Ovary (tissue), 9 donors: Measurements from ENCODE around the gene EXD3. TPM values are rescaled to one million over a fixed set of nuclear protein-coding genes. Genes with fewer than 3 reads are reported as not detected.

Experiments
- DNase-seq, 5 donors: peaks; one replicate each; pipeline ENCODE4 v3.0.0-alpha.2; 2019 to 2020
- H3K27ac ChIP-seq, 2 donors: fragments of 200-600 bp; one replicate each; pipeline versions ENCODE4 v1.5.1 to v1.8.0; 2019 to 2022
- H3K27me3 ChIP-seq: fragments of 200-600 bp; one replicate; pipeline ENCODE4 v1.8.0; 2022
- H3K36me3 ChIP-seq: fragments of 200-600 bp; sonication (generic); one replicate; pipeline ENCODE4 v1.5.1; 2019
- H3K4me1 ChIP-seq: one replicate; pipeline ENCODE4 v1.8.1; 2013; ENCODE audit warnings: mild to moderate bottlenecking, moderate library complexity; ENCODE audit not compliant: insufficient read depth
- H3K4me3 ChIP-seq: fragments of 200-600 bp; sonication (generic); one replicate; pipeline ENCODE4 v1.5.1; 2017
- H3K9me3 ChIP-seq, 2 donors: fragments of 200-600 bp in 1 of 2; sonication (generic) in 1 of 2; one replicate each; pipeline versions ENCODE4 v1.5.1 to v1.8.1; 2013 to 2019; ENCODE audit warnings: mild to moderate bottlenecking in 1 of 2, moderate library complexity in 1 of 2
- CTCF ChIP-seq, 3 donors: fragments of 450-650 bp in 2 of 3; fragments of 200-600 bp in 1 of 3; IDR thresholded peaks; one replicate each; pipeline versions ENCODE4 v1.5.1 to v1.8.0; 2016 to 2022; ENCODE audit warnings: antibody characterized with exemption in 3 of 3, mild to moderate bottlenecking in 1 of 3
- EP300 ChIP-seq: sonication (generic); formaldehyde crosslinking; IDR thresholded peaks from one replicate; pipeline ENCODE4 v1.6.1; 2017; ENCODE audit warnings: antibody characterized with exemption
- POLR2A ChIP-seq: fragments of 450-650 bp; IDR thresholded peaks from one replicate; pipeline ENCODE4 v1.6.1; 2017; ENCODE audit warnings: antibody characterized with exemption, mild to moderate bottlenecking, moderate library complexity
- WGBS, 3 donors: extraction: QIAGEN DNeasy Blood & Tissue Kit in 1 of 3; methylation state at CpG; one replicate each; pipeline versions ENCODE4 v1.1.5 to v1.1.7; 2013 to 2017; 5-methylcytosine and 5-hydroxymethylcytosine counted together
- intact Hi-C, 4 donors: fragments of 100-400 bp; cut with DNase I; formaldehyde crosslinking; loops; one replicate each; pipeline versions ENCODE4 v1.11.0 to v1.15.1; 2022 to 2023
- polyA plus RNA-seq, 2 donors: library from polyadenylated mRNA; stranded (reverse); fragments of 200-250 nt in 1 of 2; fragments of 350-450 nt in 1 of 2; fragmentation: Illumina TruSeq in 1 of 2; extraction: RNeasy Lipid Tissue Mini Kit (QIAGEN cat#74804) in 1 of 2; gene quantifications; one replicate each; pipeline ENCODE4 v1.2.3, GENCODE V29; 2013 to 2014
- total RNA-seq, 7 donors: library from RNA; depleted of rRNA in 2 of 7; stranded (reverse); fragments of >200 nt in 2 of 7; fragmentation: NEBNext Ultra II Directional in 3 of 7; extraction: Animal tissue kit (Norgen Biotek cat#: 25700) in 3 of 7; gene quantifications; one replicate each; pipeline versions ENCODE4 v1.1.0 to v1.2.4, GENCODE V29; 2016 to 2023
- donor health status: DM: no; HTN: no; CAD: no; lungs with moderate emphysema.
- donor health status: DM: no; HTN: no; CAD: no.
- donor health status: Bipolar disorder and iron deficiency.
- donor health status: DM: yes; HTN: yes; CAD: no.
- donor health status: DM: no; HTN: no; CAD: no.
- donor health status: DM: yes; HTN: yes; CAD: no.

EXD3 gene
- total and polyA plus RNA-seq, 9 donors, result 1.0 to 30.6 (median 23.4) TPM

GRCh38 chr9:137367506-137368430, 55.2 kb downstream of the EXD3 start:
- Histone ChIP-seq H3K27me3 (no peaks in the 10 kb centered on the region), H3K4me3 (no peak overlapping the region), H3K36me3 (no peaks in the 10 kb centered on the region), H3K9me3 (no peaks in the 10 kb centered on the region), H3K4me1 (peaks cover 3% of the 10 kb centered on the region), H3K27ac (no peak overlapping the region)
- 78 to 84% (median 84%) methylated on average over 29 to 38 of the region's 38 CpGs for WGBS, 3 donors
- TF ChIP-seq CTCF (IDR thresholded peaks at IDR 0.05) (no peak), EP300 (no peak), POLR2A (no peak)
- peak; percentile 5 to 35 (median 18) for DNase-seq
- intact Hi-C loops, result no loop called here

- H3K9me3 ChIP-seq, result no peaks in the 10 kb centered on the region
- peak in 4 of 5 donors; percentile 6 to 24 (median 12) for DNase-seq
- intact Hi-C loops, result no loop called here
- peaks cover 3% of the 10 kb centered on the region for H3K4me1 ChIP-seq
- TF ChIP-seq POLR2A, result no peak
- TF ChIP-seq CTCF (IDR thresholded peaks at IDR 0.05), result no peak
- no peak for TF ChIP-seq EP300
- no peaks in the 10 kb centered on the region for H3K27me3 ChIP-seq
- no peak overlapping the region for H3K4me3 ChIP-seq
- H3K27ac ChIP-seq, result no peak overlapping the region
- WGBS, 3 donors, result 94 to 96% (median 95%) methylated on average over 19 of the region's 19 CpGs
- H3K36me3 ChIP-seq, result no peaks in the 10 kb centered on the region
Measured at GRCh38 chr9:137366891-137367381, 56.0 kb downstream of the EXD3 start.

GRCh38 chr9:137366445-137366810, 56.5 kb downstream of the EXD3 start:
- DNase-seq, result peak in 3 of 5 donors; percentile 5 to 23 (median 21)
- H3K27me3 ChIP-seq, result no peaks in the 10 kb centered on the region
- WGBS, 3 donors, result 76 to 88% (median 80%) methylated on average over 17 of the region's 17 CpGs
- no peak overlapping the region for H3K27ac ChIP-seq
- TF ChIP-seq CTCF (IDR thresholded peaks at IDR 0.05) (no peak), EP300 (no peak), POLR2A (no peak)
- no peak overlapping the region for H3K4me3 ChIP-seq
- H3K4me1 ChIP-seq, result peaks cover 3% of the 10 kb centered on the region
- H3K36me3 ChIP-seq, result no peaks in the 10 kb centered on the region
- intact Hi-C loops, result no loop called here
- no peaks in the 10 kb centered on the region for H3K9me3 ChIP-seq

- TF ChIP-seq EP300, result no peak
- Histone ChIP-seq H3K27me3 (no peaks in the 10 kb centered on the region), H3K4me3 (no peak overlapping the region), H3K27ac (no peak overlapping the region), H3K4me1 (peaks cover 3% of the 10 kb centered on the region), H3K9me3 (no peaks in the 10 kb centered on the region), H3K36me3 (no peaks in the 10 kb centered on the region)
- peak in 2 of 5 donors; percentile 2 to 5 for DNase-seq
- intact Hi-C loops, result no loop called here
- 70 to 78% (median 72%) methylated on average over 20 of the region's 20 CpGs for WGBS, 3 donors
Measured at GRCh38 chr9:137365552-137366444, 57.2 kb downstream of the EXD3 start.
